ENCODE data around the gene ELAVL1. TPM values are rescaled to one million over a fixed set of nuclear protein-coding genes. Genes with fewer than 3 reads are reported as not detected.

The ELAVL1 gene
- total RNA-seq, 1 donor from 2014 or later, result 107 TPM

DNA sequence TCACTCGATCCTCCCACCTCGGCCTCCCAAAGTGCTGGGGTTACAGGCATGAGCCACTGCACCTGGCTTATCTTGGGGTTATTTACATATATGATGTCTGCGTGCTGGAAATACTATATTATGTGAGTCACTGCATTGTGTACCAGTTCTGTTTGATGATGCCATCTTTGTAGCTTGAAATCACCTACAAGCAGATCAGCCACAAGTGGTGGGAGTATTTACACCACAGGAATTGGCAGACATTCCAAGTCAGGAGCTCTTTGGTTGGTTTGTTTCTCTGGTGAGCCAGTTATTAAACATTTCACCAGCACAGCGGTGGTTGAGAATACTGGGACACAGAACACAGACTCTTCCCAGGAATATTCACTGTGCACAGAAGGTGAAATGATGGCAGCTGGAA lies 57.5 kb downstream of the ELAVL1 start:
- Mint-ChIP-seq H3K4me3 (ENCODE audit: unreplicated experiment) (no peak overlapping the region), H3K9me3 (ENCODE audit: unreplicated experiment) (peaks cover 3% of the 10 kb centered on the region), H3K27me3 (ENCODE audit: low read depth, unreplicated experiment) (no peaks in the 10 kb centered on the region), H3K4me1 (ENCODE audit: low read depth, unreplicated experiment) (no peaks in the 10 kb centered on the region), H3K36me3 (ENCODE audit: low read depth, unreplicated experiment) (peaks cover 5% of the 10 kb centered on the region), H3K27ac (ENCODE audit: unreplicated experiment) (no peak overlapping the region)
- no peak overlapping the region for H3K9ac ChIP-seq (ENCODE audit: low read length)
- H3K4me2 ChIP-seq (ENCODE audit: low read length), result no peak overlapping the region
- H3K36me3 ChIP-seq (ENCODE audit: insufficient read depth, low read length), result no peaks in the 10 kb centered on the region
- H3K4me1 ChIP-seq (ENCODE audit: insufficient read depth, low read length), result peaks cover 5% of the 10 kb centered on the region
- no peak overlapping the region for H2AFZ ChIP-seq (ENCODE audit: low read depth, low read length)
- peaks cover 8% of the 10 kb centered on the region for H4K20me1 ChIP-seq (ENCODE audit: insufficient read depth, low read length)
- TF ChIP-seq EZH2 (IDR thresholded peaks at IDR 0.05; ENCODE audit: insufficient read depth, low read length), result no peak
- TF ChIP-seq, protein P1, sequence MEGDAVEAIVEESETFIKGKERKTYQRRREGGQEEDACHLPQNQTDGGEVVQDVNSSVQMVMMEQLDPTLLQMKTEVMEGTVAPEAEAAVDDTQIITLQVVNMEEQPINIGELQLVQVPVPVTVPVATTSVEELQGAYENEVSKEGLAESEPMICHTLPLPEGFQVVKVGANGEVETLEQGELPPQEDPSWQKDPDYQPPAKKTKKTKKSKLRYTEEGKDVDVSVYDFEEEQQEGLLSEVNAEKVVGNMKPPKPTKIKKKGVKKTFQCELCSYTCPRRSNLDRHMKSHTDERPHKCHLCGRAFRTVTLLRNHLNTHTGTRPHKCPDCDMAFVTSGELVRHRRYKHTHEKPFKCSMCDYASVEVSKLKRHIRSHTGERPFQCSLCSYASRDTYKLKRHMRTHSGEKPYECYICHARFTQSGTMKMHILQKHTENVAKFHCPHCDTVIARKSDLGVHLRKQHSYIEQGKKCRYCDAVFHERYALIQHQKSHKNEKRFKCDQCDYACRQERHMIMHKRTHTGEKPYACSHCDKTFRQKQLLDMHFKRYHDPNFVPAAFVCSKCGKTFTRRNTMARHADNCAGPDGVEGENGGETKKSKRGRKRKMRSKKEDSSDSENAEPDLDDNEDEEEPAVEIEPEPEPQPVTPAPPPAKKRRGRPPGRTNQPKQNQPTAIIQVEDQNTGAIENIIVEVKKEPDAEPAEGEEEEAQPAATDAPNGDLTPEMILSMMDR (IDR thresholded peaks at IDR 0.05; ENCODE audit: insufficient read depth, low read depth, low read length), result no peak
- no peaks in the 10 kb centered on the region for H3K9me3 ChIP-seq (ENCODE audit: insufficient read depth, low read depth, low read length)
- peak; percentile 37 for DNase-seq (ENCODE audit: low read depth)
- H3K4me3 ChIP-seq (ENCODE audit: insufficient read depth, low read depth, low read length), result no peak overlapping the region
- peaks cover 4% of the 10 kb centered on the region for H3K79me2 ChIP-seq (ENCODE audit: insufficient read depth, low read length)
- H3K27me3 ChIP-seq (ENCODE audit: insufficient read depth, low read length), result no peaks in the 10 kb centered on the region
- no peak overlapping the region for H3K27ac ChIP-seq (ENCODE audit: low read depth, low read length)
- no peak for FAIRE-seq

DNA sequence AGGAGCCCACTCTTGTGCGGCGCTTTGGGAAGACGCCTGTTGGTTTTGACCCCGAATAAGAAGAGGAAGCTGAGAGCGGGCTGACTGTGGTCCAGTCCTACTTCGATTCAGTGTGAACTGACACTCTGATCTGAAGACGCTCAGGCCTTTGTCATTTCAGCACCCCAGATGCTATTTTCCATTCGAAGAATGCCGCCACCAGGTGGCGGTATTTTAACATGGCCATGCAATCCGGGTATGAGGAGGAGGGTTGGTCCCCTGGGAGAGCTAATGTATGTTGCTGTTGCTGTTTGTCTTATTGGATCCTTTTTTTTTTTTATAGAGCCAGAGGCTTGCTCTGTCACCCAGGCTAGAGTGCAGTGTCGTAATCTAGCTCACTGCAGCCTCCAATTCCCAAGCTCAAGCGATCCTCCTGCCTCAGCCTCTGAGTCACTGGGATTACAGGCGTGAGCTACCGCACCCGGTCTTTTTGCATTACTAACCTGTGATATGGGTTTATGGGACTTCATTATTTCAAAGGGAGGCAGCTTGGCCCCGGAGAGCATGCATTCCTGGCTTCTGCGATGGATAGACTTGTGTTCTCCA lies 61.2 kb downstream of the ELAVL1 start:
- peaks cover 5% of the 10 kb centered on the region for H3K4me1 Mint-ChIP-seq (ENCODE audit: low read depth, unreplicated experiment)
- Histone ChIP-seq H3K79me2 (ENCODE audit: insufficient read depth, low read length) (peaks cover 32% of the 10 kb centered on the region), H4K20me1 (ENCODE audit: insufficient read depth, low read length) (peaks cover 17% of the 10 kb centered on the region), H3K4me3 (ENCODE audit: insufficient read depth, low read depth, low read length) (peak overlapping the region; percentile 87), H3K27me3 (ENCODE audit: insufficient read depth, low read length) (no peaks in the 10 kb centered on the region), H3K36me3 (ENCODE audit: insufficient read depth, low read length) (peaks cover 7% of the 10 kb centered on the region), H3K4me1 (ENCODE audit: insufficient read depth, low read length) (peaks cover 13% of the 10 kb centered on the region), H3K9me3 (ENCODE audit: insufficient read depth, low read depth, low read length) (no peaks in the 10 kb centered on the region), H3K4me2 (ENCODE audit: low read length) (peak overlapping the region; percentile 98), H3K9ac (ENCODE audit: low read length) (peak overlapping the region; percentile 96), H3K27ac (ENCODE audit: low read depth, low read length) (peak overlapping the region; percentile 82), H2AFZ (ENCODE audit: low read depth, low read length) (peak overlapping the region; percentile 77)
- TF ChIP-seq, protein P1 (IDR thresholded peaks at IDR 0.05; ENCODE audit: insufficient read depth, low read depth, low read length), result peak; percentile 92
- no peak for TF ChIP-seq EZH2 (IDR thresholded peaks at IDR 0.05; ENCODE audit: insufficient read depth, low read length)
- peak overlapping the region; percentile 95 for H3K4me3 Mint-ChIP-seq (ENCODE audit: unreplicated experiment)
- DNase-seq (ENCODE audit: low read depth) (peak; percentile 57), FAIRE-seq (no peak)
- H3K9me3 Mint-ChIP-seq (ENCODE audit: unreplicated experiment), result peaks cover 3% of the 10 kb centered on the region
- H3K27ac Mint-ChIP-seq (ENCODE audit: unreplicated experiment), result peak overlapping the region; percentile 98
- no peaks in the 10 kb centered on the region for H3K27me3 Mint-ChIP-seq (ENCODE audit: low read depth, unreplicated experiment)
- H3K36me3 Mint-ChIP-seq (ENCODE audit: low read depth, unreplicated experiment), result peaks cover 8% of the 10 kb centered on the region
